GM18858 (cell line): ENCODE measurements around the gene ASH1L.

ENCODE experiments used
- ATAC-seq: cut with Tn5 transposase; IDR thresholded peaks from one replicate; pipeline ENCODE4 v1.9.1; 2021; ENCODE audit not compliant: unreplicated experiment

Gene ASH1L

DNA sequence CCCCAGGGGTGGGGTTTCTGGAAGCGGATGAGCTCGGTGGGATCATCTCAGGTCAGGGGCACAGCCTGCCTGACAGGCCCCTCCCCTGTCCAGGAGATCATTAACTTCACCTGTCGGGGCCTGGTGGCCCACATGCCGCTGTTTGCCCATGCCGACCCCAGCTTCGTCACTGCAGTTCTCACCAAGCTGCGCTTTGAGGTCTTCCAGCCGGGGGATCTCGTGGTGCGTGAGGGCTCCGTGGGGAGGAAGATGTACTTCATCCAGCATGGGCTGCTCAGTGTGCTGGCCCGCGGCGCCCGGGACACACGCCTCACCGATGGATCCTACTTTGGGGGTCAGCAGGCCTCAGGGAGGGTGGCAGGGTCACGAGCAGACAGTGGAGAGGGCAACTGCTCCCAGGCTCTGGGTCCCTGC is 277.0 kb downstream of the ASH1L start:
- ATAC-seq = no peak
